ENCODE results near the gene TBX1.

The TBX1 gene

GRCh38 chr22:19801340-19802000 lies 40.9 kb downstream of the TBX1 start:
- no peak for DNase-seq

DNA sequence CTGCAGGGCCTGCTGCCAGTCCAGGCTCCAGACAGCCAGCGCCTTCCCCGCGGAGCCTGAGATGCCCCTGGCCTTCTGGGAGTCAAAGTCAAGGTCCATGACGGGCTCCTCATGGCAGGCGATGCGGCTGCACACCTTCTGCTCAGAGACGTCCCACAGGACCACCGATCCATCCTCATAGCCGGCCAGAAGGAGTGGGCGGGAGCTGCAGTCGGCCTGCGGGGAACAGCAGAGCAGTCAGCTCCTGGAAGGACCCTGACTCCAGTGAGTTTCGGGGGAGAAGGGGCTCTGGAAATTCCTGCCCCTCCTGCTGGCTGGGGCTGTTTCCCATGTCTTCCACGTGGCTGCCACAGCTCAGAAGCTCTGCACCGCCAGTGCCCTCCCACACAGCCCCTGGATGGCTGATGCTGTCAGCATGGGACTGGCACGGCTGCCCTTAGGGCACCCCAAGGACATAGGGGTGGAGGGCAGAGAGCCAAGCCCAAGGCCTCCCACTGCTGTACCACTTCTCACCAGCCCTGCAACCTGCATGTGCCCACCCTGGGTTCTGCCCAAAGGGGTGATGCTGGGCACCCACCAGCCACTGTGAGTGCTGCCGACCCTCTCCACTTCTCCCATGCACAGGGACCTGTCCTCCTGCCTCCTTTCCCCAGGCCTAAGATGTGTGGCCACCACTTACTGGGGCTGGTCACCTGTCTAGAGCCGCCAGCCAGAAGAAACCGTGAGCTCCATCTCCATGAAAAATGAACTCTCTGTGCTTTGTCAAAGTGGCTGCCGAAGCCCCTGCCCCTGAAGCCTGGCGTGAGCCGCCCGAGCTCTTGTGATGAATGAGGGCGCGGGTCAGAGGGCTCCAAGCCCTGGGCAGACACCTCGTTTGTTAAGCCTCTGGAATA lies 41.7 kb downstream of the TBX1 start:
- DNase-seq: no peak

GRCh38 chr22:19802894-19803735 lies 42.5 kb downstream of the TBX1 start:
- no peak for DNase-seq

- no peak for DNase-seq
Measured at GRCh38 chr22:19803736-19804267, 43.2 kb downstream of the TBX1 start.

DNA sequence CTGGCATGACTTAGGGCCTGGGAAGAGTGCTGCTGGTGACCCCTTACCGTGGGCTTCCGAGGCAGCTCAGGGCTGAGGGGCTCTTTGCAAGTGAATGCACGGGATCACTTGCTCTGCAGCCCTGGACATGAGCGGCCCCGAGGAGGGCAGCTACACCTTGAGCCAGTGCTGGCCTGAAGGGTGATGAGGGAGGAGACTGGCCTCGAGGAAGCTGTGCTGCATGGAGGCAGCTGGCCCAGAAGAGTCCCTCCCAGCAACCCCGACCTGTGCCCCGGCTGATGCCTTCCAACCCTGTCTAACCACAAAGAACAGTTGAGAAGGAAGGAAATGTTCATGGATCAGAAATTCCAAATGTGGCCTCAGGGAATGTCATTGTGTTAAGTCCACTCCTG lies 45.2 kb downstream of the TBX1 start:
- no peak for DNase-seq

DNA sequence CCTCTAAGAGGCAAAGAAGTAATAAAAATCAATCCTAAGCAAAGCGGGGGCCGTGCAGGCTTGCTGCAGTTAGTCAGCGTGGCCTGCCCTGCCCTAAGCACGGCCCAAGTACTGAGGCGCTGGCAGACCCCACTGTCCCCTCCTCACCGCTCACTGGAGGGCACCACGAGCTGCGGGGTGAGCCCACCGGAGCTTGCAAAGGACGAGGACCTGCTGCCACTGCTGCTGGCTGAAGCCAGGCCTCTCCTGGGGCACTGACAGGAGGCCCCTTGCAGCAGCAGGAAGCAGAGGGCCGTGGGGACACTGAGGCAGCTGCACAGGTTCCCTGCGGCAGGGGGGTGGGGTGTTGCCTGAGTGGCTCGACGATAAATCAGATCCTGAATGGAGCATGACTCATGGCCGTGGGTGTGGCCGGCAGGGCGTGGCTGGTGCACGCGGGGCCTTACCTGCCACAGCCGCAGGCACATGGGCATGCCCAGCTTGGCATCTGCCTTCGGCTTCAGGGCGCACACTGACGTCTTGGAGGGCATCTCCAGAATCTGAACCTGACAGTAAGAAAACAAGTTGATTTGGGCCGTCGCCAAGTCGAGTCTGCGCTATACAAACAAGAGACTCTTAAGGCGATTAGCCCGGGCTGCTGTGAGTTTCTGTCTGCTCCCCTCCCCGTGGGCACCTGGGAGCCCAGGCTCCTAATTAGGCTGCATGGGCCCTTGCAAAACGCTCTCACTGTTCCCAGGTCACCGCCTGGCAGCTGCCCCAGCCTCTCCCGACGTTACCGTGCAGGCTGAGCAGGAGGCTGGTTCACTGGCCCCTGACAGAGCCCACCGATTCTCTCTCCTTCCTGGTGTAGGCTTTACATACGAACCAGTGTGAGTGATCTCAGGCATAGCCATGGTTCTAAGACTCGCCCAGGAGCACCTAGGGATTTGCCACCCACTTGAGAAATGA lies 45.9 kb downstream of the TBX1 start:
- DNase-seq: no peak

- no peak for DNase-seq
Measured at GRCh38 chr22:19807161-19807913, 46.8 kb downstream of the TBX1 start.

- no peak for DNase-seq
Measured at GRCh38 chr22:19807914-19808872, 47.6 kb downstream of the TBX1 start.

DNA sequence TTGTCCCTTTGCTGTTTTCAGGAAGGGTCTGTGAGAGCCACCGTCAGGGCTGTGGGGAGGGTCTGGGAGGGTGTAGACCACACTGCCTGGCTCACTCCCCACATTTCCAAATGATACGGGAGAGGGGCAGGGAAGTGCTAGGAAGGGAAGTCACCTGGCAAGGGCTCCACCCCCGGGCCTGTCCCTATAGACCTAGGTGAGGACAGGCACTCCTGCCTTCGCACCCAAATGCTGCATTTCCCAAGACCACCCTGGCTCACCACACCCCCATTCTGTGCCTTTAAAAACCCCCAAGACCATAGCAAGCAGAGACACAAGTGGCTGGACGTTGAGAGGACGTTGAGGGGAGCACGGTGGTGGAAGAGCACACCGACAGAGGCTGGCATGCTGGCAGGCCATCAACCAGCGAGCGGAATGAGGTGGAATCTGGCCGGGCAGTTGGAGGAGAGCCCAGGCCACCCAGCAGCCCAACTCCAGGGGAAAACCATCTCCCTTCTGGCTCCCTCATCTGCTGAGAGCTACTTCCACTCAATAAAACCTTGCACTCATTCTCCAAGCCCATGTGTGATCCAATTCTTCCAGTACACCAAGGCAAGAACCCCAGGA lies 48.4 kb downstream of the TBX1 start:
- no peak for DNase-seq

DNA sequence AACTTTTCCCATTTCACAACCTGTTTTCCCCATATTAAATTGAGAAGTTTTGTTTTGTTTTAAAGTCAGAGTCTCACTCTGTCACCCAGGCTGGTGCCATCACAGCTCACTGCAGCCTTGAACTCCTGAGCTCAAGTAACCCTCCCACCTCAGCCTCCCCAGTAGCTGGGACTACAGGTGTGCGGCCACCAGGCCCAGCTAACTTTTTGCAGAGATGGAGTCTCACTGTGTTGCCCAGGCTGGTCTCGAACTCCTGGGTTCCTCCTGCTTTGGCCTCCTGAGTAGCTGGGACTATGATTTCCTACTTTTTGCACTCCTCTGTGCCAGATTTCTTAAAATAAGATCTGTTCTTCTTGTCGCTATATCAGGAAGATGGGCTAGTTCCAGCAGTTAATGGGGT lies 49.2 kb downstream of the TBX1 start:
- no peak for DNase-seq

DNA sequence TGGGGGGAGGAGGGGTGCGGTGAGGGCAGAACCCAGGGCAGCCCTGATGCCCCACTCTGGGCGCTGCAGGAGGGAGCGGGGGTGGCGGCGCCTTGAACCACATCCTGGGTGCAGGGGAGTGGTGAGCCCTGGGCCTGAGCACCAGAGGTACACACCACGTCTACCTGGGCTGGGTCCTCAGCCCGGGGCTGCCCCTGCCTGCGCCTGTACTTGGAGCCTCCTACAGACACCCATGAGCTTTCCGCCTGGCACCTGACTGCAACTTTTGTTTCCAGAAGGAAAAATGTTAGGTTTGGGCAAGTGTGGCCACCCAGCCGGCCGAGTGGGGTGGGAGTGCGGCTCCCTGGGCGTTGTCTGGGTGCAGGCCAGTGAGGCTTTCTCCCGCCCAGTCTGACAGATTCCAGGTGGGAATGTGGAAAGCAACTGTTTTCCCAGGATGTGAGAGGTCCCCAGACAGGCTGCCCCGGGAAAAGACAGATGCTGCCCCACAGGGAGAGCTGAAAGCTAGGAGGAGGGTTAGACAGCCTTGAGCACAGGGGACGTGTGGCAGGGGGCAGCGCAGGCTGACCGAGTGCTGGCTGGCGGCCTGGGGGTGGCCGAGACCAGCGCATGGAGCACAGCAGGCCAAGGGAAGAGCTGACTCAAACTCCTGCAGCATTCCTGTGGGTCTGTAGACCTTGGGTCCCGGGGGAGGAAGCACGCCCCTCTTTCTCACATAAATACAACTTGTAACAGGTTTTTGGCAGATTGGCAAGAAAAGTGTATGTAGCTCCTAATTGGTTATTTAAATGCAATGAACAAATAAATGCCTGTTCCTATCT lies 50.0 kb downstream of the TBX1 start:
- no peak for DNase-seq

DNA sequence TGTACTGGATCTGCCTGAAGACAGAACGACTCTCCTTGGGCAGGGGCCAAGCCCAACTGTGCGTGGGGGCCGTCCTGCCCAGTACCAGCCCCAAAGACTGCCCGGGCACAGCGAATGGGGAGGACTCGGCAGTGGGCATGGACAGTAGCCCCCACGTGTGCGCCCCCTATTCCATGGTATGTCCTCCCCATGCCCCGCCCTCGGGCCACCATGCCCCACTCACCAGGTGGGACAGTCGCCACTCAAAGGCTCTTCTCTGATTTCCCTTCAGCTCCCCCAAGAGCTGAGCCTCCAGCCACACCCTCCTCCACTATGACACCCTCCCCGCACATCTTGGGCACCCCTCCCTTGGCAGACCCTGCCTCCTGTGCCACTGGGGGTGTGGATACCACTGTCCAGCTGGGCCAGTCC lies 50.6 kb downstream of the TBX1 start:
- DNase-seq: no peak

DNA sequence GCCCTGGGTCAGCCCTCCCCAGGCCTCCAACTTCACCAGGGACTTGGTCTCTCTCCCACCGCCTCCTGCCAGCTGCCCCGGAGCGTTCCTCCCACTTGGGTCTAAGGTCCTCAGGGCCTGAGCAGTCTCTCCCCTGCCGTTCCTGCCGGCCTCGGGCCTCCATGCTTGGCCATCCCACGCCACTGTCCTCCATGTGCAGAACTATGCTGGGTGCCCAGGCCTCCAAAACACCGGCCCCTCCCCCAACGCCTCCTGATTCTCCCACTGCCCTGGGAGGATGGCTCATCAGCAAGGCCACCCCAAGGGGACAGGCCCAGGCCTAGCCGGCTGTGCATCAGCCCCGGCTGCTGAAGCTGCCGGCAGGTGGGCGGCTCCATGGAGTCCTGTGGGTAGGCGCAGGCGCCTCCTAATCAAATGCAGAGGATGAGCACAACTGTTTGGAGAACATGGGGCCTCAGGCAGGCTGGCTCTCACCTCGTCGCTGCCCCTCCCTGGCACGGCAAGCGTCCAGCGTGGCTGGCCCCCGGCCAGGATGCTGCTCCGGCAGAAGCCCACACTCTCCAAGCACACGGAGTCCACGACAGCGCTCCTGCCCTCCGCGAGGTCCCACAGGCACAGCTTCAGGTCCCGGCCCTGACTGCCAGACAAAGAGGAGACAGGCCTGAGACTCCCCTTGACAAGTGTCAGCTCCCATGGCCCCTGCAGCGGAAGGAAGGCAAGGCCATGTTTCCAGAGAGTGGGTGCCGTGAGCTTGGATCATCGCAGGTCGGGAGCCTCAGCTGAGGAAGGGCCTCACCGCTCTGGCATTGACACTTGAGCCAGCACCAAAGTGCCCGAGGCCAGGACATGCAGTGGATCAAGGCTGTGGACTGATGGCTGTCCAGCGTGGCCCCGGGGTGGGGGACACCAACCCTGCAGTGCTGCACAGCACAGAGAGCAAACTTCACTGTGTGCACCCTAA lies 51.5 kb downstream of the TBX1 start:
- no peak for DNase-seq

DNA sequence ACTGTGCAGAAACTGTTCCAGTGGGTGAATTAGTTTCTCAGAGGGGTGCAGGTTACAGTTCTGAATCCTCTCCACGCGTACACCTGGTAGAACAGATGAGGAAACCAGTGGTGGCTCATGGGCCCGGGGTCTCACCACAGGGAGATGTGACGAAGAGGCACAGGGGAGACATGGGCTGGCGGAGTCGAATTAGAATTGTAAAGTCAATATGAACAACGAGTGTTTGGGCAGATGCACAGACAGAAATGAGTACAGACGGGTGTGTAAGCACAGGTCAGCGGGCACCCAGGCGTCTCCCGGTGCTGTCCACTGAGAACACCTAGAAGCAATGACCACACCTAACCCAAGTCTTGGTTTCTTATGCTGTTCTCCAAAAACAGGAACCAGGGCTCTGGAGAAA lies 52.3 kb downstream of the TBX1 start:
- no peak for DNase-seq

- no peak for DNase-seq
Measured at GRCh38 chr22:19814428-19814827, 53.9 kb downstream of the TBX1 start.

- DNase-seq: no peak
Measured at GRCh38 chr22:19815093-19815822, 54.7 kb downstream of the TBX1 start.

DNA sequence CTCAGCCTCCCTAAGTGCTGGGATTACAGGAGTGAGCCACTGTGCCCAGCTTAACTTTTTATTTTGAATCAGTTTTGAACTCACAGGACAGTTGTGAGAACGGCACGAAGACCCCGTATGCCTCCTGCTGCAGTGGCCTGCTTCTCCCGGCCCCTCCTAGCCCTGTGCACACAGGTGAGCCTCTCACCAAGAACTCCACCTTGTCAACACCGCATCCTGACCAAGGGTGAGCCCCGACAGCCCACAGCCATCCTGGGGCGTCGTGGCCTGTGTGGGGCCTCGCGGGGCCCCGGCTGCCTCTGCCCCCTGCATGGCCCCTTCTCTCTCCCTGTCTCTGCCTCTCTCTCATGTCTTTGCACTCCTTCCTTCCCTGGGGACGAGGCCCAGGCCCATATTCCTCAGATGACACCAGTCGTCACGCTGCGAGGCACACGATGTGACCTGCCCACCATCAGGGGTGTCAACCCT lies 55.3 kb downstream of the TBX1 start:
- DNase-seq: no peak
